ENCODE results near the gene MTMR2. TPM values are rescaled to one million over a fixed set of nuclear protein-coding genes. Genes with fewer than 3 reads are reported as not detected.

Gene MTMR2
- total and polyA plus RNA-seq, 2 donors (not counting 1 experiment from before 2014, with no cell fraction given) = 29.2 to 48.2 TPM

GRCh38 chr11:95891423-95892170, 32.3 kb downstream of the MTMR2 start:
- Histone ChIP-seq H3K4me1 (ENCODE audit: control insufficient read depth, extremely low read depth, insufficient read depth, low read length) (no peaks in the 10 kb centered on the region), H3K9ac (ENCODE audit: insufficient read depth, low read length) (no peak overlapping the region), H4K20me1 (ENCODE audit: control insufficient read depth, extremely low read depth, insufficient read depth, low read length) (no peaks in the 10 kb centered on the region), H3K27me3 (ENCODE audit: control insufficient read depth, insufficient read depth, low read length) (no peaks in the 10 kb centered on the region), H3K79me2 (ENCODE audit: control insufficient read depth, insufficient read depth, low read length) (peaks cover 14% of the 10 kb centered on the region), H3K9me3 (ENCODE audit: control insufficient read depth, insufficient read depth, low read depth, low read length) (no peaks in the 10 kb centered on the region), H2AFZ (ENCODE audit: low read length) (no peak overlapping the region), H3K4me3 (replicated peaks in 1 of 4; ENCODE audit: control extremely low read depth in 1 of 4, insufficient read depth in 1 of 4, low read depth in 3 of 4, low read length in 4 of 4) (no peak overlapping the region), H3K36me3 (ENCODE audit: control insufficient read depth, insufficient read depth, low read length) (no peaks in the 10 kb centered on the region), H3K27ac (ENCODE audit: insufficient read depth, low read length) (no peak overlapping the region), H3K4me2 (ENCODE audit: extremely low read depth, insufficient read depth, low read length) (no peak overlapping the region)
- no peak for TF ChIP-seq EZH2 (IDR thresholded peaks at IDR 0.05; ENCODE audit: low read length, missing control alignments)
- no peak for TF ChIP-seq CTCF (conservative IDR thresholded peaks at IDR 0.05 in 1 of 2, IDR thresholded peaks at IDR 0.05 in 1 of 2; ENCODE audit: low read depth in 1 of 2, low read length in 2 of 2)
- DNase-seq (ENCODE audit: low read depth in 2 of 2) = peak; percentile 23 to 46

GRCh38 chr11:95888852-95889251, 35.1 kb downstream of the MTMR2 start:
- H3K4me3 ChIP-seq (replicated peaks in 1 of 4; ENCODE audit: control extremely low read depth in 1 of 4, insufficient read depth in 1 of 4, low read depth in 3 of 4, low read length in 4 of 4) = no peak overlapping the region

GRCh38 chr11:95888439-95888838, 35.5 kb downstream of the MTMR2 start:
- DNase-seq (ENCODE audit: low read depth in 2 of 2) = peak in 1 of 2 donors; percentile 24
- TF ChIP-seq EZH2 (IDR thresholded peaks at IDR 0.05; ENCODE audit: low read length, missing control alignments) (no peak), CTCF (conservative IDR thresholded peaks at IDR 0.05 in 1 of 2, IDR thresholded peaks at IDR 0.05 in 1 of 2; ENCODE audit: low read depth in 1 of 2, low read length in 2 of 2) (no peak)
- no peaks in the 10 kb centered on the region for H3K4me1 ChIP-seq (ENCODE audit: control insufficient read depth, extremely low read depth, insufficient read depth, low read length)
- H3K36me3 ChIP-seq (ENCODE audit: control insufficient read depth, insufficient read depth, low read length) = no peaks in the 10 kb centered on the region
- no peak overlapping the region for H2AFZ ChIP-seq (ENCODE audit: low read length)
- H3K79me2 ChIP-seq (ENCODE audit: control insufficient read depth, insufficient read depth, low read length) = peaks cover 8% of the 10 kb centered on the region
- H3K27ac ChIP-seq (ENCODE audit: insufficient read depth, low read length) = no peak overlapping the region
- H3K27me3 ChIP-seq (ENCODE audit: control insufficient read depth, insufficient read depth, low read length) = no peaks in the 10 kb centered on the region
- no peaks in the 10 kb centered on the region for H3K9me3 ChIP-seq (ENCODE audit: control insufficient read depth, insufficient read depth, low read depth, low read length)
- H3K4me3 ChIP-seq (replicated peaks in 1 of 4; ENCODE audit: control extremely low read depth in 1 of 4, insufficient read depth in 1 of 4, low read depth in 3 of 4, low read length in 4 of 4) = no peak overlapping the region
- no peaks in the 10 kb centered on the region for H4K20me1 ChIP-seq (ENCODE audit: control insufficient read depth, extremely low read depth, insufficient read depth, low read length)
- no peak overlapping the region for H3K4me2 ChIP-seq (ENCODE audit: extremely low read depth, insufficient read depth, low read length)
- H3K9ac ChIP-seq (ENCODE audit: insufficient read depth, low read length) = no peak overlapping the region

More at GRCh38 chr11:95888852-95889251, 35.1 kb downstream of the MTMR2 start:
- H3K36me3 ChIP-seq (ENCODE audit: control insufficient read depth, insufficient read depth, low read length) = no peaks in the 10 kb centered on the region
- no peak overlapping the region for H3K27ac ChIP-seq (ENCODE audit: insufficient read depth, low read length)
- H3K4me2 ChIP-seq (ENCODE audit: extremely low read depth, insufficient read depth, low read length) = no peak overlapping the region
- no peaks in the 10 kb centered on the region for H3K27me3 ChIP-seq (ENCODE audit: control insufficient read depth, insufficient read depth, low read length)
- no peak for DNase-seq (ENCODE audit: low read depth in 2 of 2)
- no peak overlapping the region for H2AFZ ChIP-seq (ENCODE audit: low read length)
- peaks cover 10% of the 10 kb centered on the region for H3K79me2 ChIP-seq (ENCODE audit: control insufficient read depth, insufficient read depth, low read length)
- no peak overlapping the region for H3K9ac ChIP-seq (ENCODE audit: insufficient read depth, low read length)
- H4K20me1 ChIP-seq (ENCODE audit: control insufficient read depth, extremely low read depth, insufficient read depth, low read length) = no peaks in the 10 kb centered on the region
- H3K4me1 ChIP-seq (ENCODE audit: control insufficient read depth, extremely low read depth, insufficient read depth, low read length) = no peaks in the 10 kb centered on the region
- TF ChIP-seq CTCF (conservative IDR thresholded peaks at IDR 0.05 in 1 of 2, IDR thresholded peaks at IDR 0.05 in 1 of 2; ENCODE audit: low read depth in 1 of 2, low read length in 2 of 2) (no peak), EZH2 (IDR thresholded peaks at IDR 0.05; ENCODE audit: low read length, missing control alignments) (no peak)
- no peaks in the 10 kb centered on the region for H3K9me3 ChIP-seq (ENCODE audit: control insufficient read depth, insufficient read depth, low read depth, low read length)

Measured in fibroblast of lung (primary cell).